Cardiac septum (tissue), 1 donor: ENCODE measurements around the gene LRRC37A. TPM values are rescaled to one million over a fixed set of nuclear protein-coding genes. Genes with fewer than 3 reads are reported as not detected.
A peak's percentile ranks its signal among the peaks of the same experiment; 100 is the strongest.
"Not testable (repeated sequence)": the region's sequence is repeated elsewhere in the genome, so short reads cannot be mapped to it uniquely, and the experiment has no call there.

ENCODE experiments used
- DNase-seq: peaks from one replicate; pipeline ENCODE4 v3.0.0-alpha.2; 2020; ENCODE audit warnings: low spot score
- intact Hi-C: fragments of 100-400 bp; cut with DNase I; formaldehyde crosslinking; loops from one replicate; pipeline ENCODE4 v1.14.0; 2022
- long read RNA-seq: library from polyadenylated mRNA; unstranded; transcript quantifications from one replicate; pipeline ENCODE4 v2.0.0, GENCODE V29; 2021
- total RNA-seq: library from RNA; stranded (reverse); fragmentation: NEBNext Ultra II Directional; extraction: Animal tissue kit (Norgen Biotek cat#: 25700); gene quantifications from one replicate; pipeline ENCODE4 v1.2.1, GENCODE V29; 2021
- donor health status: DM: no; HTN: no; CAD: no.

The LRRC37A gene
- total RNA-seq, result 0.32 TPM
- long read RNA-seq, partial matches to known transcripts, result 0 of 1 reads
- long read RNA-seq, other reads (novel, unspliced or antisense), result 1 of 1 reads

DNA sequence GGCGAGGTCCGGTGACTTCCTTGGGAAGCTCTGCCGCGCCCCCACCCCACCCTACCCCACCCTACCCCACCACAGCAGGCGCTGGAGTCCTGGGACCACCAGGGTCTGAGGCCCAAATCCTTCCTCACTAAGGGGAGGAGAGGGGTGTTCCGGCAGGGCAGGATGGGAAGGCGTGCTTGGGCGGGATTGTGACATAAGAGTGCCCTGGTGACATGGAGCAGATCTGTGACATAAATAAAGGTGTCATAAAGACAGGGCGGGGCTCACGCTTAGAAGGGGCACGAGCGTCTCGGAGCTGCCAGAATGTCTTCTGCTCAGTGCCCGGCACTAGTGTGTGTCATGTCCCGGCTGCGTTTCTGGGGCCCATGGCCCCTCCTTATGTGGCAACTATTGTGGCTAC lies at the start of gene LRRC37A:
Gene LRRC37A, plus strand, starts transcription at position 301 of the 400 bp plus-strand sequence. Its CDS starts 3 bp downstream, at position 304.
- intact Hi-C loops, DNase-seq: not testable (repeated sequence)

DNA sequence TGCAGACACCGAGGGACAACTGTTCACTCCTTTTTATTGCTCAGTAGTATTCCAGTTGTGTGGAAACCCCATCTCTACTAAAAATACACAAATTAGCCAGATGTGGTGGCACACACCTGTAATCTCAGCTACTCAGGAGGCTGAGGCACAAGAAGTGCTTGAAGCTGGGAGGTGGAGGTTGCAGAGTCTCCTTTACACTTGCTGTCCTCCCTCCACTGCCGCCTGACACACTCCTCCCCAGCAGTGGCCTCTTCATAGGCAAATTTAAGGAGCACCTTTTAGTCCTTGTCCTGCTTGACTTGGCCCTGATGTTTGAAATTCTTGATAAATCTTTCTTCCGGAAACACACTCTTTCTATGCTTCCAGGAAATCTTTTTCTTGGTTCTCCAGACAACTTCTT lies 45.8 kb upstream of the LRRC37A start:
- DNase-seq, intact Hi-C loops: not testable (repeated sequence)

DNA sequence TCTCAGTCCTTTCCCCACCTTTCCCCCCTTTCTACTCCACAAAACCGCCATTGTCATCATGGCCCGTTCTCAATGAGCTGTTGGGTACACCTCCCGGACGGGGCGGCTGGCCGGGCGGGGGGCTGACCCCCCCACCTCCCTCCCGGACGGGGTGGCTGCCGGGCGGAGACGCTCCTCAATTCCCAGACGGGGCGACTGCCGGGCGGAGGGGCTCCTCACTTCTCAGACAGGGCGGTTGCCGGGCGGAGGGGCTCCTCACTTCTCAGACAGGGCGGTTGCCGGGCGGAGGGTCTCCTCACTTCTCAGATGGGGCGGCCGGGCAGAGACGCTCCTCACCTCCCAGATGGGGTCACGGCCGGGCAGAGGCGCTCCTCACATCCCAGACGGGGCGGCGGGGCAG lies 42.1 kb upstream of the LRRC37A start:
- DNase-seq, intact Hi-C loops: not testable (repeated sequence)

DNA sequence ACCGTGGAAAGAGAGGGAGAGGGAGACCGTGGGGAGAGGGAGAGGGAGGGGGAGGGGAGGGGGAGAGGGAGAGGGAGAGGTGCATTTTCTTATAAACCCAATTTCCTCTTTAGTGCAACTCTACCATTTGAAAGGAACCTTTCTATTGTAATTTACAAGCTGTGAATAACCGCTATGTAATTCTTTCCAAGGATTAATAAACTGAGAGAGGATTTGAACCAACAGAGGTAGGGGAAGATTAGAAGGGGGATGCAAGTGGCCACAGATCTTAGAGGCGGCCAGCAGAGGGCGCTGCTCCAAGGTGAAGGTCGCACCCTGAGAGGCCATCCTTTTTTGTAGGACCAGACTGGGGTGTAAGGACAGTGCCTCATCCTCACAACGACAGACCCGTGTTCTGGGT lies 41.2 kb upstream of the LRRC37A start:
- intact Hi-C loops, DNase-seq: not testable (repeated sequence)

DNA sequence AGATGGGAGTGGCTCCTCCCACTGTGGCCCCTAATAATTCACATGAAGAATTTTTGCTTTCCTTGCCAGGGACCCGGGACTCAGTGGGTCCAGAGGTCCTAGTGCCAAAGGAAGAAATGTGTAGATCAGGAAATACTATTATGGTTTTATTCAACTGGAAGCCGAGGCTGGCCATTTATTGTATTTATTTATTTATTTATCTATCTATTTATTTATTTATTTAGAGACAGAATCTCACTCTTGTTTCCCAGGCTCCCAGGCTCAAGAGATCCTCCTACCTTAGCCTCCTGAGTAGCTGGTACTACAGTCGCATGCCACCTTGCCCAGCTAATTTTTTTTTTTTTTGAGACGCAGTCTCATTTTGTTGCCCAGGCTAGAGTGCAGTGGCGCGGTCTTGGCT lies 40.7 kb upstream of the LRRC37A start:
- DNase-seq, intact Hi-C loops: not testable (repeated sequence)

DNA sequence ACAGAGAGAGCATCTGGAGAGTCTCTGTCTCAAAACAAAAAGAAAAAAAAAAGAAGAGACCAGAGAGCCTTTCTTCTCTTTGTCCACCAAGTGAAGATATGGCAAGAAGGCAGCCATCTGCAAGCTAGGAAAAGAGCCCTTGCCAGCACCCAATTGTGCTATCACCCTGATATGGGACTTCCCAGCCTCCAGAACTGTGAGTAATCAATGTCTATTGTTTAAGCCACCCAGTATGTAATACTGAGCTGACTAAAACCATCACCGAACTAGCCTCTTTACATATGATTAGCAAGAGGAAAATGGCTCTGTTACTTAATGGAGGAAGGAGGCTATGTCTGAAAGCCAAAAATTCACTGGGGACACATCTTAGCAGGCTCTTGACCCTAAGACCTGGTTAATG lies 38.6 kb upstream of the LRRC37A start:
- intact Hi-C loops, DNase-seq: not testable (repeated sequence)

DNA sequence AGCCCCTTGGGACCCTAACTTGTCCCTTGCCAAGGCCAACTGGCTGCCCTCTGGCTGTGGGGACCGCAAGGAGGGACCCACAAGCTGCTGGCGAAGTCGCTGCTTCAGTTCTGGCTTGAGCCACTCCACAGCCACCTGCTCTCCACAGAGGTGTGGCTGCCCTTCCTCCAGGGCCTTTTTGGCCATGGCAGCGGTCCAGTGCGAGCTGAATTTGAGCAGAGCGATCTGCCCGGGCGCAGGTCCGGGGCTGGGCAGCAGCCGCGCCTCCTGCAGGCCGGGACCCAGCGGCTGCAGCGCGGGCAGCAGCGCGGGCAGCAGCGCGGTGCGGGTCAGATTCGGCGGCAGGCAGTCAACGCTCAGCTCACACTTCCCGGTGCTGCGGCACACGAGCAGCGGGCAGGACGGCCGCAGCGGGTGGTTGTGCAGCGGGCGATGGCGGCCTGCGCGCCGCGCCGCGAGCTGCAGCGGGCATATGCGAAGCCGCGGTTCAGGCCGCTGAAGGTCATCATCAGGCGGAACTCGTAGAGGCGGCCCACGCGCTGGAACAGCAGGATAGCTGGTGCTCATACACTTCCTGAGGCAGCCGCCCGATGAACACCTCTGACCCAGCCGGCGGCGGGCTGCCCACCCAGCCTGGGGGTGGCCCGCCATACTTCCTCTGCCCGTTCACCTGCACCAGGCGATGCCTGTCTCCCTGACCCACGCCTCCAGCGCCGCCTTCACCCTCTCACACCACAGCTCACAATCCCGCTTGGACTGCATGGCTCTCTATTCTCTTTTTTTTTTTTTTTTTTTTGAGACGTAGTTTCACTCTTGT lies 34.9 kb upstream of the LRRC37A start:
- DNase-seq, intact Hi-C loops: not testable (repeated sequence)

DNA sequence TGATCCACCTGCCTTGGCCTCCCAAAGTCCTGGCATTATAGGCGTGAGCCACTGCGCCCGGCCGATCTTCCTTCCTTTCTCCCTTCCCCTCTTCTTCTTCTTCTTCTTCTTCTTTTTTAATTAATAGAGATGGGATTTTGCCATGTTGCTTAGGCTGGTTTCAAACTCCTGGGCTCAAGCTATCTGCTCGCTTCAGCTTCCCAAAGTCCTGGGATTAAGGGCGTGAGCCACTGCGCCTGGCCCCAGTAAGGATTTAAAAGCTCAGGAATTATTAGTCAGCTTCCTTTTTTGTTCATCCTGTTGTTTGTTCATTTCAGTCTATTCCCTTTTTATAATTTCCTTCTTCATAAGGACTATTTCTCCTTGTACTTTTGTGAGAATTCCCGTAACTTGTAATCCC lies 32.7 kb upstream of the LRRC37A start:
- intact Hi-C loops, result no loop called here
- no peak for DNase-seq

DNA sequence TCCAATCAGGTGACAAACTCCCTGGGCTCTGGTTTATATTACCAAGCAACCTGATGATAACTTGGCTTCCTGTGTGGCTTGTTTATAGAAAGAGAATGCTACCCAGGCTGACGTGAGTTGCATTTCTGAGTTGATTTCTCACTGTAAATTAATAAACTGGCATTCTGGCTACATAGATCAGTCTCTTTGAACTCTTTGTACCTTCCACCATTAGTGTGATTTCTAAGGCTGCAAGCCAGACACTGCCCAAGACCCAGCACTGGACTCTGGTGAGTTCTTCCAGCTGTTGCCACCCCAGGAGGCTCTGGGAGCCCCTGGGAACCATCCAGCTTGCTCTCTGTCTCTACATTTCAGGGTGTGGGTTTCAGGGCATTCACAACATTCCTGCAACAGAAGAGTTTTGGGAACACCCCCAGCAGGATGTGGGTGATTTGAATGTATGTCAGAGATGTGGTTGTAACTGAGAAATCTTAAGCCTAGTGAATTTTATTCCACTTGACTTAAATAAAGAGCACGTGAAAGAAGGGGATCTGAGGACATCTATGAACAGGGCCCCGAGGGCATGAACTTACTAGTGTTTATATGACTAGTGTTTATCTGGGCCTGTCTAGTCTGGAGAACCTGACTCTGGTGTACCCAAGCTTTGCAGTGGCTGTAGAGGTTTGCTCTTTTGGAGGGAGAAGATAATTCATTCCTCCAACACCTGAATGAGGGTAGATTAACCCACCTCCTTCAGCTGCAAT lies 30.3 kb upstream of the LRRC37A start:
- intact Hi-C loops, result no loop called here
- no peak for DNase-seq

DNA sequence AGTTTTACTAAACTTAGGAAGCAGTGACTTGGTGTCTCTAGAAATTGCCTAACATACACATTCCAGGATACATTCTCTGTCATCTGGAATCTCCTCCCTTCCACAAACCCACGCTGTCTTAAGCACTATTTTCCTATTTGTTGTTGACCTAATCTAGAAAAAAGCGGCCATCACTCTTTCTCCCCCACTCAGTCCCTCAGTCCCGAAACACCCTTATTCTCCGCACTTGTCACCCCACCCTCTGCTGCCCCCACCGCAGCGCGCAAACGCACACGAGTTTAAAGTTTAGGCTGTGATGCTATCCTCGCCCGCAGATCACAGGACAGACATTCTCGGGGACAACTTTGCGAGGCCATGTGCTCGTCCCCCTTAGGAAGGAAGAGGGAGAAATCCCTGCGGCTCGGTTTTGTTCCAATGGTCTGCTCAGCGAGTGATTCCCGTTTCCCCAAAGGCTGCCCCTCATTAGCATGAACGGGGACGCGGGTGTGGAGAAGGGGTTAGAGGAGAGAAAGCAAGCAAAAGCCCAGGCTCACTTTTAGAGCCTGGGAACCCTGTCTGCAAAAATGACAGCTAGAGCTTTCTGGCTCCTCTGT lies 28.8 kb upstream of the LRRC37A start:
- intact Hi-C loops, DNase-seq: not testable (repeated sequence)

DNA sequence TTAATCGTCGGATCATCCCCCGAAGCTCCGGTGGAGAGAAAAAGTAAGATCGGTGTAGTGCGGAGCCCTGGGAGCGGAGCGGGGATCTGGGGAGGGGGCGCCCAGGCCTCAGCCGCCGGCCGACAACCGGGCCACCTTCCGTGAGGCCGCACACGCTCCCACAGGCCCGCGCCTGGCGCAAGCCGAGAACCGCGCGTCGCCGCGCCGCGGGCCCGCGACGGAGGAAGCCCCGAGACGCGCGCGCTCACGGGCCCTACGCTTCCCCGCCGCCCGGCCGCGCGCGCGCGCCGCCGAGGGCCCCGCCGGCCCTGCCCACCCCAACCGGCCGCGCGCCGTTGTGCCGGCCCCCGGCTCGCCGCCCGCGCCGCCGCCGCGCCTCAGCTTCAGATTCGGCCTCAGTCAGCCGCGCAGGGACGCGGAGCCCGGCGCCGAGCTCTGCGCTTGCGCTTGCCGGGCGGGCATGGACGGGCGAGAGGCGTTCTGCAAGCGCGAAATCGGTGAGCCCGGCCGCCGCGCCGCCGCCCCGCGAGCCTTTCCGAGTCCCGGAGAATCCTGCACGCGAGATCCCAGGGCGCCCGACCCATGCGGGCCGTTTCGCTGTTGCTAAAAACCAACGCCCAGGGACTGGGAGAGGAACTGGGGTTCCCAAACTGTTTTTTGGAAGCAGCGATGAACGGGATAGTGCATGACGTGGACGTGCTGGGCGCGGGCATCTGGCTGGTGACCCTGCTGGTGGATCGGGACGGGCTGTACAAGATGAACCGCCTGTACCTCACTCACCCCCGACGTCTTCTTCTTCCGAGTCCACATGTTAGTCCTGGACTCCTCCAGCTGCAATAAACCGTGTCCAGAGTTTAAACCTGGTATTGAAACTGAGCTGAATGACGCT lies 28.0 kb upstream of the LRRC37A start:
- intact Hi-C loops, result no loop called here
- DNase-seq, result peak; percentile 92

DNA sequence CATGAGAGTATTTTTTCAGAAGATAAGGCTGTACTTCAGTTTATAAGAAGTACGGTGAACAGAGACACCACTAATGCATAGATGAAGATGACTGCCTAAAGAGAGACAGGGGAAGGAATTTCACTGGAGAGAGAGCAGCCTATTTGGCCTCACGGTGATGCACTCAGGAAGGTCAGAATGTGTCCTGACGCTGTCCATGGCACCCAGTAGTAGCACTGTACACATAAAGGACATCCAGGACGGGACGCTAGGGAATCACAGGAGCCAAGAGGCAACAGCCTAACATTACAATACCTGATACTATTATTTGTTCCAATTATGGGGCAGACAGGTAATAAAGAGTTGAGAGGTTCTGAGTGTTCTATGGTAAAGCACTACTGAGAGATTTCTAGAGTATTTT lies 24.9 kb upstream of the LRRC37A start:
- intact Hi-C loops, result no loop called here
- no peak for DNase-seq

DNA sequence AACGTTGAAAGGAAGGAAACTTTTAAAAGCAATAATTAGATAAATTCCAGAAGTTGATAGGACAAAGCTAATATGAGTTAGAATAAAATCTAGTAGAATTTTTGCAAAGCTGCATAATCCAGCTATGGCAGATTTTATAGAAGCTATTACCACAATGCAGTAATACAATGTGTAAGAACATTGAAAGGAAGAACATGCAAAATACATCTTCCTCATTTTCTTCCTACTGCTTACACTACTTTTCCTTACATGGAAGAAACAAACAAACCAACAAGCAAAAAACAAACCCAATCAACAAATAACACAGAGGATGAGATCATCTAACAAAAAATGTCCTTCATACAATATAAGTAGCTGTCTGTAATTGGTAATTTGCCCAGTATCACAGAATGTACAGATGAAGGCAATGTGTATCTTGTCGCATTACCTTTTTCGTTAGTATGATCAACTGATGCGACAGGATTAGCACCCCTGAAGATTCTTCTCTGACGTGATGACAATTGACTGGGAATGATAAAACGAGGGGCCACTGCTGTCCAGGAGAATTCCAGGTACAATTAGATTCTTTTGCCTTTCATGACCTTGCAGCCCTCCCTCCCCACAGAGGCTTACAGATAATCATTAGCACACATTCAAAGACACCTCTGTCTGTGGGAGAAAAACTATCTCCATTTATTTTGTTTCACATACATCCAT lies 21.2 kb upstream of the LRRC37A start:
- no peak for DNase-seq
- intact Hi-C loops, result no loop called here

DNA sequence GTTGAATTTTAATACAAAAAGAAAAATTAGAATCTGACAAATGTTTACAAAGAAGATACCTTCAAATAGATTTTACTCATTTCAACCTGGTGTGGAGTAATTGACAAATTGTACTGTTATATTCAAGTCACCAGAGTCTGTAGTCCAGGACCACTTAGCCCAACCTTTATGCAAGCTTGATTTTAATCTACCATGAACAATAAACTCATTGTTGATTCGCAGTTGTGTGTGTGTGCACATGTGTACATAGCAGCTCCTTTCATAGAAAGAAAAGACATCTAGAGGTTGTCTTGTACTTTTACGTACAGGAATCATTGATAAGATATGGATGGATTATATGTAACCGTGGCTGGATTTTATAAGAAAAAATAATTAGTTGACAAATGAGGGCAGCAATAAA lies 20.7 kb upstream of the LRRC37A start:
- DNase-seq, result no peak
- intact Hi-C loops, result no loop called here

DNA sequence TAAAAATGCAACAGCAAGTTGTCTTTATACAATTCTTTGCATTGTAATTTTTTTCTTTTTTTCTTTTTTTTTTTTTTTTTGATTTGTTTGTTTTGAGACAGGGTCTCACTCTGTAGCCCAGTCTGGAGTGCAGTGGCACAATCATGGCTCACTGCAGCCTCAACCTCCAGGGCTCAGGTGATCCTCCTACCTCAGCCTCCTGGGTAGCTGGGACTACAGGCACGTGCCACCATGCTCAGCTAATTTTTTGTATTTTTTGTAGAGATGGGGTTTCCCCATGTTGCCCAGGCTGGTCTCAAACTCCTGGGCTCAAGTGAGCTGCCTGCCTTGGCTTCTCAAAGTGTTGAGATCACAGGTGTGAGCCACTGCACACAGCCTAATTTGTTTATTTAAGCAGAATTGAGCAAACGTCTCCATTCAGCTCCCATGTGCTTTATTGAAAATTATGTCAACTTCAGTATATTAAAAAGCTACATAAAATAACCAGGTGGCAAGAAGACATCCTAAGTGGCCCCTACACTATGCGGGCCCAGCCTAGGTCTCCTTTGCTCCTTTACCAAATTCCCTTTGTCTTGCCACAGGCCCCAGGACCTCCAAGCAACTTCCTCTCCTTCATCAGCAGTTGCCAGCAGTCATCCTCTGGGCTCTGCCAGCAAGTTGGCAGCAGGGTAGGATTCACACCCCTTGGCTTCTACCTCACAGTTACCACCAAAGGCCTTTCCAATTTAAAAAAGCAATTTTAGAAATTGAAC lies 18.0 kb upstream of the LRRC37A start:
- intact Hi-C loops, result not testable (repeated sequence)

DNA sequence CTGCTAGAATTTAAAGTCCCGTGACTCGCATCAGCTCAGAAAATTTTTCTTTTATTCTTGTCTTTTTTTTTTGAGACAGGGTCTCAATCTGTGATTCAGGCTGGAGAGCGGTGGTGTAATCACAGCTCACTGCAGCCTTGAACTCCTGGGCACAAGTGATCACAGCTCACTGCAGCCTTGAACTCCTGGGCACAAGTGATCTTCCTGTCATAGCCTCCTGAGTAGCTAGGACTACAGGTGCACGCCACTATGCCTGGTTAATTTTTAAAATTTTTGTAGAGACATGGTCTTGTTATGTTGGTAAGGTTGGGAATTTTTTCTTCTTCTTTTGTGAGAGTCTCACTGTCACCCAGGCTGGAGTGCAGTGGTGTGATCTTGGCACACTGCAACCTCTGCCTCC lies 13.6 kb upstream of the LRRC37A start:
- DNase-seq, intact Hi-C loops: not testable (repeated sequence)

More for the DNA sequence above, 18.0 kb upstream of the LRRC37A start:
- DNase-seq, result not testable (repeated sequence)

DNA sequence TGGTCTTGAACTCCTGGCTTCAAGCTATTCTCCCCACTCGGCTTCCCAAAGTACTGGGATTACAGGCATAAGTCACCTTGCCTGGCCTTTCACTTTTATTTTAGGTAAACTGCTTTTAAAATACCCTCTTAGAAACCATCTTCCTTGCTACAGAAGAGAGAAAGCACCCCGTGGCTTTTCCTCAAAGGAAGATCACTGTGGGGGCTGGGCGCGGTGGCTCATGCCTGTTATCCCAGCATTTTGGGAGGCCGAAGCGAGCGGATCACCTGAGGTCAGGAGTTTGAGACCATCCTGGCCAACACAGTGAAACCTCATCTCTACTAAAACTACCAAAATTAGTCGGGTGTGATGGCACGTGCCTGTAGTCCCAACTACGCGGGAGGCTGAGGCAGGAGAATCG lies 12.3 kb upstream of the LRRC37A start:
- intact Hi-C loops, DNase-seq: not testable (repeated sequence)

DNA sequence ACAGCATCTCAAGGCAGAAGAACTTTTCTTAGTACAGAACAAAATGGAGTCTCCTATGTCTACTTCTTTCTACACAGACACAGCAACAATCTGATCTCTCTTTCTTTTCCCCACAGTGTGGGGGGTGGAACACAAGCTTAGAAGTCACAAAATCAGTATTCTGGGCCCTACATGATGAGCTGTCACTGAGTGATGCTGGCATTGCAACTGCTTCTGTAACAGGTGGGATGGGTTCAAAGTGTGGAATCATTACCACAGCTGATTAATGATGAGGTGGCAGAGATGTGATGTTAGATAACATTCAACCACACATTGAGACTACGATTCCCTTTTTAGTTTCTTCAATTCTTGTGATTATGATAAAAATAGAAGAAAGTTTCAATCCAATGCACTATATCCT lies 10.5 kb upstream of the LRRC37A start:
- intact Hi-C loops, DNase-seq: not testable (repeated sequence)
